GM23338 (cell line): ENCODE results near the gene USP48. TPM values are rescaled to one million over a fixed set of nuclear protein-coding genes. Genes with fewer than 3 reads are reported as not detected.

Experiments
- ATAC-seq: fragments of 200-7000 bp; cut with Tn5 transposase; 3 replicates; pipeline ENCODE4 v1.9.1; 2020
- DNase-seq: peaks from one replicate; pipeline ENCODE4 v3.0.0-alpha.2; 2015; ENCODE audit warnings: low spot score
- H2AFZ ChIP-seq: fragments of 200-600 bp; sonication (generic); 2 replicates; pipeline ENCODE4 v1.8.0; 2016; ENCODE audit warnings: antibody characterized with exemption, mild to moderate bottlenecking, moderate library complexity
- H3F3A ChIP-seq: fragments of 200-600 bp; sonication (generic); replicated peaks from 2 replicates; pipeline ENCODE4 v1.8.0; 2017; ENCODE audit warnings: antibody characterized with exemption, mixed run types, low read depth
- H3K27ac ChIP-seq: fragments of 200-600 bp; sonication (generic); 2 replicates; pipeline ENCODE4 v1.6.1; 2016; ENCODE audit warnings: low read depth
- H3K27me3 ChIP-seq: fragments of 200-600 bp; sonication (generic); 2 replicates; pipeline ENCODE4 v1.8.0; 2016; ENCODE audit warnings: mild to moderate bottlenecking, mixed run types, moderate library complexity; ENCODE audit not compliant: insufficient read depth
- H3K36me3 ChIP-seq: fragments of 200-600 bp; sonication (generic); 2 replicates; pipeline ENCODE4 v1.8.0; 2016; ENCODE audit warnings: mild to moderate bottlenecking; ENCODE audit not compliant: insufficient read depth
- H3K4me1 ChIP-seq: fragments of 200-600 bp; sonication (generic); 2 replicates; pipeline ENCODE4 v1.8.0; 2016; ENCODE audit warnings: mild to moderate bottlenecking, moderate library complexity; ENCODE audit not compliant: insufficient read depth
- H3K4me2 ChIP-seq: fragments of 200-600 bp; sonication (generic); 2 replicates; pipeline ENCODE4 v1.7.1; 2017; ENCODE audit warnings: mixed run types
- H3K4me3 ChIP-seq: fragments of 200-600 bp; sonication (generic); 2 replicates; pipeline ENCODE4 v1.6.1; 2016; ENCODE audit warnings: mixed run types
- H3K79me2 ChIP-seq: fragments of 200-600 bp; sonication (generic); replicated peaks from 2 replicates; pipeline ENCODE4 v1.8.0; 2017; ENCODE audit warnings: mild to moderate bottlenecking; ENCODE audit not compliant: insufficient read depth
- H3K9me2 ChIP-seq: fragments of 200-600 bp; sonication (generic); 2 replicates; pipeline ENCODE4 v1.8.0; 2017; ENCODE audit not compliant: insufficient read depth
- H4K20me1 ChIP-seq: fragments of 200-600 bp; sonication (generic); replicated peaks from 2 replicates; pipeline ENCODE4 v1.8.0; 2017; ENCODE audit warnings: mild to moderate bottlenecking; ENCODE audit not compliant: insufficient read depth
- H3K27ac Mint-ChIP-seq: 2 replicates; pipeline ENCODE4 v1.8.0; 2020; ENCODE audit warnings: inconsistent platforms, mild to moderate bottlenecking, moderate library complexity, mixed read lengths
- H3K27me3 Mint-ChIP-seq: 3 replicates; pipeline ENCODE4 v1.8.0; 2022; ENCODE audit warnings: low read depth, mild to moderate bottlenecking, moderate library complexity, mixed read lengths, inconsistent platforms; ENCODE audit not compliant: insufficient read depth, poor library complexity
- H3K36me3 Mint-ChIP-seq: 3 replicates; pipeline ENCODE4 v1.8.0; 2021; ENCODE audit warnings: low read depth, mild to moderate bottlenecking, inconsistent platforms, moderate library complexity, mixed read lengths
- H3K4me1 Mint-ChIP-seq: 3 replicates; pipeline ENCODE4 v1.8.0; 2020; ENCODE audit warnings: mild to moderate bottlenecking, inconsistent platforms, mixed read lengths
- H3K4me3 Mint-ChIP-seq: 3 replicates; pipeline ENCODE4 v1.8.0; 2021; ENCODE audit warnings: moderate library complexity, mild to moderate bottlenecking, inconsistent platforms, mixed read lengths
- H3K9me3 Mint-ChIP-seq: 3 replicates; pipeline ENCODE4 v1.8.0; 2020; ENCODE audit warnings: moderate library complexity, mild to moderate bottlenecking, inconsistent platforms, mixed read lengths
- CREB1 ChIP-seq: fragments of 250-450 bp; sonication (Bioruptor Pico); IDR thresholded peaks from 2 replicates; pipeline ENCODE4 v1.5.0; 2020; ENCODE audit warnings: low read depth, mild to moderate bottlenecking, moderate library complexity
- EZH2phosphoT487 ChIP-seq: fragments of 200-600 bp; sonication (generic); IDR thresholded peaks from one replicate; pipeline ENCODE4 v1.8.1; 2018; ENCODE audit warnings: antibody characterized with exemption; ENCODE audit not compliant: unreplicated experiment
- JUNB ChIP-seq: IDR thresholded peaks from one replicate; pipeline ENCODE4 v1.6.1; 2016; ENCODE audit warnings: antibody characterized with exemption; ENCODE audit not compliant: unreplicated experiment
- NANOG ChIP-seq: IDR thresholded peaks from 2 replicates; pipeline ENCODE4 v1.6.1; 2016; ENCODE audit warnings: antibody characterized with exemption, borderline replicate concordance
- POLR2AphosphoS5 ChIP-seq: IDR thresholded peaks from 2 replicates; pipeline ENCODE4 v1.6.1; 2016; ENCODE audit warnings: antibody characterized with exemption, low read depth
- STAT1 ChIP-seq: IDR thresholded peaks from one replicate; pipeline ENCODE4 v1.6.1; 2016; ENCODE audit warnings: antibody characterized with exemption; ENCODE audit not compliant: unreplicated experiment
- ZNF114 ChIP-seq: fragments of 250-450 bp; sonication (Bioruptor Pico); IDR thresholded peaks from 2 replicates; pipeline ENCODE4 v1.5.0; 2020; ENCODE audit warnings: mild to moderate bottlenecking, moderate library complexity
- ZNF331 ChIP-seq: fragments of 250-450 bp; sonication (Bioruptor Pico); IDR thresholded peaks from 2 replicates; pipeline ENCODE4 v1.5.0; 2020; ENCODE audit warnings: low read depth, mild to moderate bottlenecking, moderate library complexity
- polyA plus RNA-seq: library from polyadenylated mRNA; unstranded; fragments of >200 nt; fragmentation: Nextera tagmentation; extraction: Ambion mirVana; gene quantifications from 2 replicates; pipeline ENCODE4 v1.2.1, GENCODE V29; 2016
- total RNA-seq: library from RNA; depleted of rRNA; stranded (reverse); fragments of >200 nt; shearing (Covaris generic); gene quantifications from 2 replicates; pipeline ENCODE4 v1.2.3, GENCODE V29; 2014
- TF ChIP-seq, protein P1 (sequence below), 2 experiments: fragments of 200-600 bp in 1 of 2; sonication (generic) in 1 of 2; conservative IDR thresholded peaks; 2 replicates each; pipeline versions ENCODE4 v1.5.1 to v1.6.1; 2016 to 2017; ENCODE audit warnings: antibody characterized with exemption in 2 of 2, low read depth in 2 of 2, mild to moderate bottlenecking in 2 of 2, moderate library complexity in 1 of 2
- TF ChIP-seq, protein P2 (sequence below): IDR thresholded peaks from one replicate; pipeline ENCODE4 v1.6.1; 2018; ENCODE audit warnings: antibody characterized with exemption; ENCODE audit not compliant: unreplicated experiment
- TF ChIP-seq, protein P3 (sequence below): IDR thresholded peaks from 2 replicates; pipeline ENCODE4 v1.6.1; 2016; ENCODE audit warnings: antibody characterized with exemption
- TF ChIP-seq, protein P4 (sequence below): fragments of 250-450 bp; sonication (Bioruptor Pico); IDR thresholded peaks from 2 replicates; pipeline ENCODE4 v1.5.0; 2020; ENCODE audit warnings: mild to moderate bottlenecking, moderate library complexity

USP48 gene
- total and polyA plus RNA-seq, 2 experiments from 2014 or later = 85.9 to 151 TPM

DNA sequence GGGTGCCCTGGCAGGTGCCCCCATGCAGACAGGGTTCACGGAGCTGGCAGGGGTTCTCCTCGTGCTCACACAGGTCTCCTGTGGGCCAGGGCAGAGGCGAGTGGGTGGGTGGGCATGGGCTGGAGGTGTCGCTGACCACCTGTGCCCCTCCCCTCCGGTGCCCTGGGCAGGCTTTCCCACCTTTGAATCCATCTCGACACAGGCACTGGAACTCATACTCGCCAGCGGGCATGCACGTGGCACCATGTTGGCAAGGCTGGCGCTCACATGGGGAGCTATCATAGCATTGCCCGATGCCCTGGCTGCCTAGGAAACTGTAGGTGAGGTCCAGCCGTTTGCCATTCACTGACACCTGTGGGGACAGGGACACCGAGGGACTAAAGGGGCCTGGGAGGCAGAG, 45.1 kb upstream of the USP48 start (continued):
- TF ChIP-seq, protein P1, sequence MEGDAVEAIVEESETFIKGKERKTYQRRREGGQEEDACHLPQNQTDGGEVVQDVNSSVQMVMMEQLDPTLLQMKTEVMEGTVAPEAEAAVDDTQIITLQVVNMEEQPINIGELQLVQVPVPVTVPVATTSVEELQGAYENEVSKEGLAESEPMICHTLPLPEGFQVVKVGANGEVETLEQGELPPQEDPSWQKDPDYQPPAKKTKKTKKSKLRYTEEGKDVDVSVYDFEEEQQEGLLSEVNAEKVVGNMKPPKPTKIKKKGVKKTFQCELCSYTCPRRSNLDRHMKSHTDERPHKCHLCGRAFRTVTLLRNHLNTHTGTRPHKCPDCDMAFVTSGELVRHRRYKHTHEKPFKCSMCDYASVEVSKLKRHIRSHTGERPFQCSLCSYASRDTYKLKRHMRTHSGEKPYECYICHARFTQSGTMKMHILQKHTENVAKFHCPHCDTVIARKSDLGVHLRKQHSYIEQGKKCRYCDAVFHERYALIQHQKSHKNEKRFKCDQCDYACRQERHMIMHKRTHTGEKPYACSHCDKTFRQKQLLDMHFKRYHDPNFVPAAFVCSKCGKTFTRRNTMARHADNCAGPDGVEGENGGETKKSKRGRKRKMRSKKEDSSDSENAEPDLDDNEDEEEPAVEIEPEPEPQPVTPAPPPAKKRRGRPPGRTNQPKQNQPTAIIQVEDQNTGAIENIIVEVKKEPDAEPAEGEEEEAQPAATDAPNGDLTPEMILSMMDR (conservative IDR thresholded peaks at IDR 0.05; ENCODE audit: low read depth in 2 of 2) = no peak
- TF ChIP-seq POLR2AphosphoS5 (no peak), CREB1 (CRISPR knock-in tag) (no peak), ZNF331 (CRISPR knock-in tag) (no peak), JUNB (no peak), STAT1 (no peak), NANOG (no peak), ZNF114 (CRISPR knock-in tag) (no peak)
- TF ChIP-seq, protein P2, sequence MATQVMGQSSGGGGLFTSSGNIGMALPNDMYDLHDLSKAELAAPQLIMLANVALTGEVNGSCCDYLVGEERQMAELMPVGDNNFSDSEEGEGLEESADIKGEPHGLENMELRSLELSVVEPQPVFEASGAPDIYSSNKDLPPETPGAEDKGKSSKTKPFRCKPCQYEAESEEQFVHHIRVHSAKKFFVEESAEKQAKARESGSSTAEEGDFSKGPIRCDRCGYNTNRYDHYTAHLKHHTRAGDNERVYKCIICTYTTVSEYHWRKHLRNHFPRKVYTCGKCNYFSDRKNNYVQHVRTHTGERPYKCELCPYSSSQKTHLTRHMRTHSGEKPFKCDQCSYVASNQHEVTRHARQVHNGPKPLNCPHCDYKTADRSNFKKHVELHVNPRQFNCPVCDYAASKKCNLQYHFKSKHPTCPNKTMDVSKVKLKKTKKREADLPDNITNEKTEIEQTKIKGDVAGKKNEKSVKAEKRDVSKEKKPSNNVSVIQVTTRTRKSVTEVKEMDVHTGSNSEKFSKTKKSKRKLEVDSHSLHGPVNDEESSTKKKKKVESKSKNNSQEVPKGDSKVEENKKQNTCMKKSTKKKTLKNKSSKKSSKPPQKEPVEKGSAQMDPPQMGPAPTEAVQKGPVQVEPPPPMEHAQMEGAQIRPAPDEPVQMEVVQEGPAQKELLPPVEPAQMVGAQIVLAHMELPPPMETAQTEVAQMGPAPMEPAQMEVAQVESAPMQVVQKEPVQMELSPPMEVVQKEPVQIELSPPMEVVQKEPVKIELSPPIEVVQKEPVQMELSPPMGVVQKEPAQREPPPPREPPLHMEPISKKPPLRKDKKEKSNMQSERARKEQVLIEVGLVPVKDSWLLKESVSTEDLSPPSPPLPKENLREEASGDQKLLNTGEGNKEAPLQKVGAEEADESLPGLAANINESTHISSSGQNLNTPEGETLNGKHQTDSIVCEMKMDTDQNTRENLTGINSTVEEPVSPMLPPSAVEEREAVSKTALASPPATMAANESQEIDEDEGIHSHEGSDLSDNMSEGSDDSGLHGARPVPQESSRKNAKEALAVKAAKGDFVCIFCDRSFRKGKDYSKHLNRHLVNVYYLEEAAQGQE = no peak
- TF ChIP-seq, protein P3, sequence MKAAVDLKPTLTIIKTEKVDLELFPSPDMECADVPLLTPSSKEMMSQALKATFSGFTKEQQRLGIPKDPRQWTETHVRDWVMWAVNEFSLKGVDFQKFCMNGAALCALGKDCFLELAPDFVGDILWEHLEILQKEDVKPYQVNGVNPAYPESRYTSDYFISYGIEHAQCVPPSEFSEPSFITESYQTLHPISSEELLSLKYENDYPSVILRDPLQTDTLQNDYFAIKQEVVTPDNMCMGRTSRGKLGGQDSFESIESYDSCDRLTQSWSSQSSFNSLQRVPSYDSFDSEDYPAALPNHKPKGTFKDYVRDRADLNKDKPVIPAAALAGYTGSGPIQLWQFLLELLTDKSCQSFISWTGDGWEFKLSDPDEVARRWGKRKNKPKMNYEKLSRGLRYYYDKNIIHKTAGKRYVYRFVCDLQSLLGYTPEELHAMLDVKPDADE = no peak

DNA sequence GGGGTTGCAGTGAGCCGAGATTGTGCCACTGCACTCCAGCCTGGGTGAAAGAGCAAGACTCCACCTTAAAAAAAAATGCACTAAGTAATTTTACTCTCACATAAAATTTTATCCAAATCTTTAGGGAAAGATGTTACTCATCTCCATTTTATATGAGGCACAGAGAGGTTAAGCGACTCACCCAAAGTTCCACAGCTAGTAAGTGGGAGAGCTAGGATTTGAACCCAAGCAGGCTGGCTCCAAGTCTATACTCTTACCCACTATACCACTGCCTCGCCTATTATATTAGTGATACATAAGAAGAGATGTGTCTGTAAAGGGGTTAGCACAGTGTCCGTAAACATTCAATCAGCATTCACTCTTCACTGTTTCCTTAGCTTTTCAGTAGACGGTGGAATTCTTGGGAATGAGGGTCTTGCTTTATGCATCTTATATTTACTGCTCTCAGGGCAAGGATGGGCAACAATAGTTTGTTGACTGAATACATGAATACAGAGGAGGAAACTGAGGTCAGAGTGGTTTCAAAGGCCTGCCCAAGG, 44.3 kb upstream of the USP48 start:
- Mint-ChIP-seq H3K36me3 (peaks cover 31% of the 10 kb centered on the region), H3K4me3 (no peak overlapping the region)
- no peaks in the 10 kb centered on the region; the same call in 1 of the 2 replicates for H3K36me3 ChIP-seq
- TF ChIP-seq STAT1 = no peak
- no peak for TF ChIP-seq NANOG
- TF ChIP-seq JUNB = no peak
- TF ChIP-seq ZNF331 (CRISPR knock-in tag) = no peak
- TF ChIP-seq, protein P4, sequence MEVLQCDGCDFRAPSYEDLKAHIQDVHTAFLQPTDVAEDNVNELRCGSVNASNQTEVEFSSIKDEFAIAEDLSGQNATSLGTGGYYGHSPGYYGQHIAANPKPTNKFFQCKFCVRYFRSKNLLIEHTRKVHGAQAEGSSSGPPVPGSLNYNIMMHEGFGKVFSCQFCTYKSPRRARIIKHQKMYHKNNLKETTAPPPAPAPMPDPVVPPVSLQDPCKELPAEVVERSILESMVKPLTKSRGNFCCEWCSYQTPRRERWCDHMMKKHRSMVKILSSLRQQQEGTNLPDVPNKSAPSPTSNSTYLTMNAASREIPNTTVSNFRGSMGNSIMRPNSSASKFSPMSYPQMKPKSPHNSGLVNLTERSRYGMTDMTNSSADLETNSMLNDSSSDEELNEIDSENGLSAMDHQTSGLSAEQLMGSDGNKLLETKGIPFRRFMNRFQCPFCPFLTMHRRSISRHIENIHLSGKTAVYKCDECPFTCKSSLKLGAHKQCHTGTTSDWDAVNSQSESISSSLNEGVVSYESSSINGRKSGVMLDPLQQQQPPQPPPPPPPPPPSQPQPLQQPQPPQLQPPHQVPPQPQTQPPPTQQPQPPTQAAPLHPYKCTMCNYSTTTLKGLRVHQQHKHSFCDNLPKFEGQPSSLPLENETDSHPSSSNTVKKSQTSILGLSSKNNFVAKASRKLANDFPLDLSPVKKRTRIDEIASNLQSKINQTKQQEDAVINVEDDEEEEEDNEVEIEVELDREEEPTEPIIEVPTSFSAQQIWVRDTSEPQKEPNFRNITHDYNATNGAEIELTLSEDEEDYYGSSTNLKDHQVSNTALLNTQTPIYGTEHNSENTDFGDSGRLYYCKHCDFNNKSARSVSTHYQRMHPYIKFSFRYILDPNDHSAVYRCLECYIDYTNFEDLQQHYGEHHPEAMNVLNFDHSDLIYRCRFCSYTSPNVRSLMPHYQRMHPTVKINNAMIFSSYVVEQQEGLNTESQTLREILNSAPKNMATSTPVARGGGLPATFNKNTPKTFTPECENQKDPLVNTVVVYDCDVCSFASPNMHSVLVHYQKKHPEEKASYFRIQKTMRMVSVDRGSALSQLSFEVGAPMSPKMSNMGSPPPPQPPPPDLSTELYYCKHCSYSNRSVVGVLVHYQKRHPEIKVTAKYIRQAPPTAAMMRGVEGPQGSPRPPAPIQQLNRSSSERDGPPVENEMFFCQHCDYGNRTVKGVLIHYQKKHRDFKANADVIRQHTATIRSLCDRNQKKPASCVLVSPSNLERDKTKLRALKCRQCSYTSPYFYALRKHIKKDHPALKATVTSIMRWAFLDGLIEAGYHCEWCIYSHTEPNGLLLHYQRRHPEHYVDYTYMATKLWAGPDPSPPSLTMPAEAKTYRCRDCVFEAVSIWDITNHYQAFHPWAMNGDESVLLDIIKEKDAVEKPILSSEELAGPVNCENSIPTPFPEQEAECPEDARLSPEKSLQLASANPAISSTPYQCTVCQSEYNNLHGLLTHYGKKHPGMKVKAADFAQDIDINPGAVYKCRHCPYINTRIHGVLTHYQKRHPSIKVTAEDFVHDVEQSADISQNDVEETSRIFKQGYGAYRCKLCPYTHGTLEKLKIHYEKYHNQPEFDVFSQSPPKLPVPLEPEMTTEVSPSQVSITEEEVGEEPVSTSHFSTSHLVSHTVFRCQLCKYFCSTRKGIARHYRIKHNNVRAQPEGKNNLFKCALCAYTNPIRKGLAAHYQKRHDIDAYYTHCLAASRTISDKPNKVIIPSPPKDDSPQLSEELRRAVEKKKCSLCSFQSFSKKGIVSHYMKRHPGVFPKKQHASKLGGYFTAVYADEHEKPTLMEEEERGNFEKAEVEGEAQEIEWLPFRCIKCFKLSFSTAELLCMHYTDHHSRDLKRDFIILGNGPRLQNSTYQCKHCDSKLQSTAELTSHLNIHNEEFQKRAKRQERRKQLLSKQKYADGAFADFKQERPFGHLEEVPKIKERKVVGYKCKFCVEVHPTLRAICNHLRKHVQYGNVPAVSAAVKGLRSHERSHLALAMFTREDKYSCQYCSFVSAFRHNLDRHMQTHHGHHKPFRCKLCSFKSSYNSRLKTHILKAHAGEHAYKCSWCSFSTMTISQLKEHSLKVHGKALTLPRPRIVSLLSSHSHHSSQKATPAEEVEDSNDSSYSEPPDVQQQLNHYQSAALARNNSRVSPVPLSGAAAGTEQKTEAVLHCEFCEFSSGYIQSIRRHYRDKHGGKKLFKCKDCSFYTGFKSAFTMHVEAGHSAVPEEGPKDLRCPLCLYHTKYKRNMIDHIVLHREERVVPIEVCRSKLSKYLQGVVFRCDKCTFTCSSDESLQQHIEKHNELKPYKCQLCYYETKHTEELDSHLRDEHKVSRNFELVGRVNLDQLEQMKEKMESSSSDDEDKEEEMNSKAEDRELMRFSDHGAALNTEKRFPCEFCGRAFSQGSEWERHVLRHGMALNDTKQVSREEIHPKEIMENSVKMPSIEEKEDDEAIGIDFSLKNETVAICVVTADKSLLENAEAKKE (CRISPR knock-in tag) = no peak
- no peak for TF ChIP-seq EZH2phosphoT487
- TF ChIP-seq CREB1 (CRISPR knock-in tag) = no peak

More for the DNA sequence above, 44.3 kb upstream of the USP48 start:
- Mint-ChIP-seq H3K27ac (no peak overlapping the region), H3K4me1 (0 out of 3 replicates have a peak, but pooled peaks cover 3% of the 10 kb centered on the region), H3K9me3 (no peaks in the 10 kb centered on the region), H3K27me3 (peaks cover 4% of the 10 kb centered on the region)
- no peaks in the 10 kb centered on the region for H3K27me3 ChIP-seq
- no peaks in the 10 kb centered on the region for H3K9me2 ChIP-seq
- no peak overlapping the region for H3K27ac ChIP-seq
- ATAC-seq (no peak), DNase-seq (no peak)
- H3K79me2 ChIP-seq = no peaks in the 10 kb centered on the region
- no peaks in the 10 kb centered on the region; the same call in 1 of the 2 replicates for H4K20me1 ChIP-seq
- H3K4me1 ChIP-seq = no peaks in the 10 kb centered on the region
- no peak overlapping the region for H3K4me3 ChIP-seq
- no peak overlapping the region for H2AFZ ChIP-seq
- H3F3A ChIP-seq = no peaks in the 10 kb centered on the region
- H3K4me2 ChIP-seq = no peak overlapping the region
